HG03354 (cell line): ENCODE measurements around the gene FXYD2.

Source experiments
- ATAC-seq: cut with Tn5 transposase; IDR thresholded peaks from one replicate; pipeline ENCODE4 v1.9.1; 2021; ENCODE audit warnings: mild to moderate bottlenecking; ENCODE audit not compliant: unreplicated experiment, poor library complexity, severe bottlenecking

FXYD2 gene

GRCh38 chr11:117780456-117780855 is 44.1 kb downstream of the FXYD2 start:
- ATAC-seq, result no peak

GRCh38 chr11:117774553-117774952 is 50.0 kb downstream of the FXYD2 start:
- ATAC-seq, result no peak

GRCh38 chr11:117772360-117772759 is 52.2 kb downstream of the FXYD2 start:
- no peak for ATAC-seq

- ATAC-seq, result no peak
Measured at GRCh38 chr11:117771841-117772240, 52.7 kb downstream of the FXYD2 start.

GRCh38 chr11:117771197-117771596 is 53.3 kb downstream of the FXYD2 start:
- no peak for ATAC-seq

GRCh38 chr11:117770061-117770460 is 54.5 kb downstream of the FXYD2 start:
- no peak for ATAC-seq
